Body of pancreas (tissue), 4 donors: ENCODE results near the gene CXCR3.

Experiments
- CTCF ChIP-seq, 7 experiments: fragments of 450-650 bp in 4 of 7; fragments of 200-600 bp in 3 of 7; sonication (generic) in 3 of 7; IDR thresholded peaks; one replicate each; pipeline ENCODE4 v1.5.1; 2016 to 2019; ENCODE audit warnings: antibody characterized with exemption in 7 of 7
- POLR2A ChIP-seq, 3 donors: fragments of 450-650 bp; IDR thresholded peaks; one replicate each; pipeline ENCODE4 v1.6.1; 2016; ENCODE audit warnings: antibody characterized with exemption in 3 of 3, mild to moderate bottlenecking in 2 of 3

DNA sequence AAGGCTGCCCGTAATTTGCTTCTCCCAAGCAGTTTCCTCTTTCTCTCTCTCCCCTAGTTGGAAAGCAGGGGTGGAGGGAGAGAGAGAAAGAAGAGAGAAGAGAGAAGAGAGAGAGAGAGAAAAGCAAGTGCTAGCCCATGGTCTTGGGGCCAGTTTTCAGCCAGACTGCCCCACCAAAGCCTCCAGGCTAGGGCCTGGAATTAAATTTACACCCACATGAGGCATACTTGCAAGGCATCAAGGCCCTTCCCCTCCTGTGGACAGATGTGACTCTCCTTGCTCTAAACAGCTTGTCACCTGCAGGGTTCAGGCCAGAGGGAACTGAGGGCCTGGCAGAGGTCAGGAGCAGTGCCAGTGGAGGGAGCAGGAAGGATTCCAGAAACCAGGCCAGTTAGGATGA lies 1.7 kb upstream of the CXCR3 start:
- no peak for TF ChIP-seq CTCF (IDR thresholded peaks at IDR 0.05)
- no peak for TF ChIP-seq POLR2A (IDR thresholded peaks at IDR 0.05)
